ENCODE measurements around the gene TMEM150B.

DNA sequence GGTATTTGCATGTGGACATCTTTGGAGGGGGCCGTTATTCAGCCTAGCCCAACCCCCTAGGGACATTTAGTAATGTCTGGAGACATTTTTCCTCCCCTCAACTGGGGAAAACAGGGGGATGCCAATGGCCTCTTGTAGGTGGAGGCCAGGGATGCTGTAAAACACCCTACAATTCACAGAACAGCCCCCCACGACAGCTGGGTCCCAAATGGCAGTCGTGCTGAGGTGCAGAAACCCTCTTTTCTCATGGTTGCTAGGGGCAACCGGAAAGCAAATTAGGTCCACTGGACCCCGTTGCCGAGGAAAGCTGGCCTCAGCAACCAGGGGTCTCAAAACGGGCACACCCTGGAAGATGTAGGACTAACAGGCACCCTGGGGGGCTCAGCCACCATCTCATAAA is 14.6 kb downstream of the TMEM150B start:
- TF ChIP-seq, protein P1, sequence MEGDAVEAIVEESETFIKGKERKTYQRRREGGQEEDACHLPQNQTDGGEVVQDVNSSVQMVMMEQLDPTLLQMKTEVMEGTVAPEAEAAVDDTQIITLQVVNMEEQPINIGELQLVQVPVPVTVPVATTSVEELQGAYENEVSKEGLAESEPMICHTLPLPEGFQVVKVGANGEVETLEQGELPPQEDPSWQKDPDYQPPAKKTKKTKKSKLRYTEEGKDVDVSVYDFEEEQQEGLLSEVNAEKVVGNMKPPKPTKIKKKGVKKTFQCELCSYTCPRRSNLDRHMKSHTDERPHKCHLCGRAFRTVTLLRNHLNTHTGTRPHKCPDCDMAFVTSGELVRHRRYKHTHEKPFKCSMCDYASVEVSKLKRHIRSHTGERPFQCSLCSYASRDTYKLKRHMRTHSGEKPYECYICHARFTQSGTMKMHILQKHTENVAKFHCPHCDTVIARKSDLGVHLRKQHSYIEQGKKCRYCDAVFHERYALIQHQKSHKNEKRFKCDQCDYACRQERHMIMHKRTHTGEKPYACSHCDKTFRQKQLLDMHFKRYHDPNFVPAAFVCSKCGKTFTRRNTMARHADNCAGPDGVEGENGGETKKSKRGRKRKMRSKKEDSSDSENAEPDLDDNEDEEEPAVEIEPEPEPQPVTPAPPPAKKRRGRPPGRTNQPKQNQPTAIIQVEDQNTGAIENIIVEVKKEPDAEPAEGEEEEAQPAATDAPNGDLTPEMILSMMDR (conservative IDR thresholded peaks at IDR 0.05) = no peak
- TF ChIP-seq EZH2 (IDR thresholded peaks at IDR 0.05; ENCODE audit: low read depth) = no peak

Data from PC-9 (cell line).